CD4-positive, alpha-beta T cell treated with Interferon alpha-2 for 1 hour (primary cell): Measurements from ENCODE around the gene KRT10.

Source experiments
- DNase-seq, 2 donors: peaks; one replicate each; pipeline ENCODE4 v3.0.0-alpha.2; 2020 to 2022

KRT10 gene

DNA sequence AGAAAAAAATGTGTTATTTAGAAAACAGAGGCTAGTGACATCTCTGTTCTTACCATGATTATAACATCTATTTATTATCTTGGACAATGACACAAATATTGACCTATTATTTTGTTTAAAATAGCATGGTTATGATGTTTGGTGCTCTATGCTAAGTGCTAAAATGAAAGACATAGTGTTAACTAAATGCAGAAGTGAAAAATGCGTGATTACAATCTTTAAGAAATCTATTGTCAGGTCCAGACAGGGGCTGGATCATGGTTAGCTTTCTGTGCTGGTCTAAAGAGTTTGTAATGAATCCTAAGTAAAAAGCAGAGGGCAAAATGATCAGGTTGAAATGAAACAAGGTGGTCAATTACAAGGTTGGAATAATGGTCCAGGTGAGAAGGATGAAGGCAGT, 22.0 kb downstream of the KRT10 start:
- DNase-seq: no peak

DNA sequence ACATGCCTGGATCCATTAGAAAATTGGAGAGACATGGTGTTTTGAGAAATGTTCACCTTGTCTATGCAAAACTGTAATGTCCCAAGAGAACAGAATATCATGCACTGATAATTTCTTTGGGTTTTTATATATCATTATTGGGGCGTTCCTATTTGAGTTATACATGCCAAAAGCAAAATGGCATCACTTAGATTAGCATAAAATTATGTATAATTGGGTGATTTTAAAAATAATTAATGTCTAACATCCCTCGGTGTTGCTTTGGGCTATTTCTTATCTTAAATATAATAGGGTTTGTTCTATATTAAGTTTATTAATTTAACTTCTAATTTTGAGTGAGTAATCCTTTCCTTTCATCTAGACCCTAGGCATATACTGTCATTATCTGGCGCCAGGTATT, 22.6 kb downstream of the KRT10 start, which contains the start of gene KRT28:
Gene KRT28 (minus strand): TSS at position 101 of the 400 bp plus-strand sequence. CDS start 66 bp downstream, at position 35.
- no peak for DNase-seq

DNA sequence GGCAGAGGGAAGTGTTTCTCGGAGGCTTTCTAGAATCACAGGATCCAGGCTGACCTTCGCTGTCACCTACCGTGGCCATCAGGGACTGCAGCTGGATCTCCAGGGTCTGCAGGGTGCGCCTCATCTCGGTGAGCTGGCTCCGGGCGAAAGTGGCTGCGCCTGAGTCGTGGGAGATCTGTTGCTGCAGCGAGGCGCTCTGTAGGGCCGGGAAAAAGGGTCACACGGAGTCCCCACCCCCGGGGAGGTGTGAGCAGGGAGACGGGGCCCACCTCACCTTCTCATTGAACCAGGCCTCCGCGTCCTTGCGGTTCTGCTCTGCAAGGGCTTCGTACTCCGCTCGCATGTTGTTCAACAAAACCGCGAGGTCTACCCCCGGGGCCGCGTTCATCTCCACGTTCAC, 25.6 kb downstream of the KRT10 start:
- DNase-seq: no peak

DNA sequence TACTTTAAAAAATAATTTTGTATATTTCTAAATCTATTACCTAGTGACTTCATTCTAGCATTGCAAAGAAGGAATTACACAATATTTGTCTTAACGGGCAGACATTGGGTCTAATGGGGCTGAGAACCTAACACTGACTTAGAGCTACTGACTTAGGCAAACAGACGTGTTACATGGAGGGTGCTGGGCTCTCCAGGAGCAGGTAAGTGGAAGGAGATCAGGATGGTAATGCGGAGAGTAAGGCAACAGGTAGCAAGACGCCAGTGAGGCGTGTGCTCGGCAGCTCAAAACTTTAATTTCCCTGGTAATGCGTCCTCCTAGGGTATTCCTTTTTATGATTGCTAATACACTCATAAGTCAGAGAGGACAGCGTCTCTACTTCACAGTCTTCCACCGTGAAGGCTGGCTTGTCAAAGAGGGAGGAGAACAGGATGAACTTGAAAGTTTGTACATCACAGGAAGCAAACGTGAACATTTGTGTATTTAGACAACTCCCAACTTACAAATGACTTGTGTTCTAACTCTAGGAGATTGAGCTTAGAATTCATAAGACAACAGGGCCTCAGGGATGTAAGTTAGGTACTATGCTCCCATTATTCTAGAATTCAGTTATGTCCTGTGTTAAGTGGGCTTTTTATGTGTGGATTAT, 27.3 kb downstream of the KRT10 start:
- no peak for DNase-seq

DNA sequence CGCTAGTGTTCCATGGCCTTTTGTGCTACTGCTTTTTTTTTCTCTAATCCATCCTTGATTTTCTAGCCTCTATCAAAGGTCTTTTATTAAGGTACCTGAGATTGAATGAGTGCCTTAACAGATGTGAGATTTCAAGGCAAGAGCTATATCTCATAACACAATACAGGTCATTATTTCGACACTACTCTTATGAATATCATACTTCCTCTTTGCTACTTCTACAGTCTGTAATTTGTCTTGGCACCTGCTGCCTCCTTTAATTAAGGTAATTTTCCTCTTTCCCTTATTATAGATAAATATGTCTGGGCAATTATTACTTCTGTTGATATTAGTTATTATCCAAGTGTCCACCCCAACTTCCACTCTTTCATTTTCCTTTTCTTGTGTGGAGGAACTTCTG, 27.9 kb downstream of the KRT10 start:
- no peak for DNase-seq

DNA sequence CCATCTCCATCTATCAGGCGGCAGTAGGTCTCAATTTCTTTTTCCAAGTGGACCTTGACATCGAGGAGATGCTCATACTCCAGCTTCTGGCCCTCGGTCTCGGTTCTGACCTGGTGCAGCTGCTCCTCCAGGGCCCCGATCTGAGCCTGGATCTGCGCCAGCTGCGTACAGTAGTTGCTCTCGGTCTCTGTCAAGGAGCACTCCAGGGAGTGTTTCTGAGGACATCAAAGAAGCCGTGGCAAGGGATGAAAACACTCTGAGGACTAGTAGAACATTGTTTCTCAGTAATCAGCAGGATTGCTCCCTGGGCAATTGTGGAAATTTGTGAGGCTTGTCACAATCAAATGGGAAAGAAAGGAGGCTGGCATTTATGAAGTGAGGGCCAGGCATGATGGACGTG, 28.6 kb downstream of the KRT10 start:
- DNase-seq: no peak

DNA sequence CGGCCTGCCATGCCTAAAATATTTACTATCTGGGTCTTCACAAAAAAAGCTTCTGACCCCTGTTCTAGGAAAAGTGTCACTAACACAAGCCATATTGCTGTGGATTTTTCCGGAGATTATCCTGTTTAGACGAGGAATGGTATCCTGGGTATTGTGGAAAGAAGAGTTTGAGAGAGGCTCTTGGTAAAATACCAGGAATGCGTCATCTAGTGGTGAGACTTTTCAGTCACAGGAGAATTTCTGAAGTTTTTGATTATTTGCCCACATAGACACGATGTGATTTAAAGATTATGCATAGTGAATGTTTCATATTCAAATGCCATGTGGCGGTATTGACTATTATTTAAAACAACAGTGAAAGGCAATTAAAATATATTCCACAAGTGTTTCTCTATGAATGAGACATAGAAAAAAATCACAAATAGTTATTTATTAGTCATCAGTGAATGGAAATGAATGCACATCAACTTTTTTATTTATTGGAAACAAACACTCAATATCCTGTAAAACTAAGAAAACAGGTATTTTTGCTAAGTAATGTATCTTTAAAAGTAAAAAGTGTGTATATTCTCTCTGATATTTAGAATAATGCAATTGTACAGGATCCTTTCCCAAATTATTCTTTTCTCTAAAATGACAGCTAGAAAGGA, 30.5 kb downstream of the KRT10 start:
- peak in 1 of 2 donors; percentile 8 for DNase-seq

DNA sequence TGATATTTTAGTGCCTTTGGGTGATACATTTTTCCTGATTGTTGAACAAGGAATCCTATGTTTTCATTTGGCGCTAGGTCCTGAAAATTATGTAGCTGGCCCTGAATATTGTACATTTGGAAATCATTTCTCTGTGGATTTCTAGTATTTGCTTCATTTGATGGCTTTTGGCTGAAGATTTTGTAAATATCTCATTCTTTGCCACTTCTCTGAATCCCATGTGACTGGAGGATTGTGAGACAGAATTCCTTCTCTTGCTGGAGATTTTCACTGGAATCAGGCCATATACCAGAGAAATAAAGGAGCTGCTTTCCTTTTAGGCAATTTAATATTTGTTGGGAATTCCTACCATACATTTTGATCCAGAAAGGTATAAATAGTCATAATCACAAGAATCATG, 31.3 kb downstream of the KRT10 start:
- DNase-seq: no peak

DNA sequence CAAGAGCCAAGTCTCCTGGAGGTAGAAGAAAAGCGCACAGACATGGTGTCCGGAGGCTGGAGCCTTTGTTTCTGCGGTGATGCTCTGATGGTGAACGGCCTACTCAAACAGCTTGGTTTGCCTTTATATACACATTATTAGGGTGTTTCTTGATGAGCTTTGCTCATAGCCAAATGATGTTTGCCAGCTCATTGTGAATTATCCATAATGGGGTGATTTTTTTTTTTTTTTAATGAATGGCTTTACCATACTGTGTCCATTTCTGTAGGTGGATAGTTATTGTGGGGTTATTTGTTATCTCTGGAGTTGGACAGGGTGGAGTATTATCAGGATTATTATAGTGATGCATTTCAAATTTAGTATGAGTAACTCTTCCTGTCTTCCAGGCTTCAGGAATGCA, 40.0 kb downstream of the KRT10 start, which contains the start of gene KRT27:
Gene KRT27 (minus strand): TSS at position 101 of the 400 bp plus-strand sequence. CDS start 57 bp downstream, at position 44.
- DNase-seq: no peak

DNA sequence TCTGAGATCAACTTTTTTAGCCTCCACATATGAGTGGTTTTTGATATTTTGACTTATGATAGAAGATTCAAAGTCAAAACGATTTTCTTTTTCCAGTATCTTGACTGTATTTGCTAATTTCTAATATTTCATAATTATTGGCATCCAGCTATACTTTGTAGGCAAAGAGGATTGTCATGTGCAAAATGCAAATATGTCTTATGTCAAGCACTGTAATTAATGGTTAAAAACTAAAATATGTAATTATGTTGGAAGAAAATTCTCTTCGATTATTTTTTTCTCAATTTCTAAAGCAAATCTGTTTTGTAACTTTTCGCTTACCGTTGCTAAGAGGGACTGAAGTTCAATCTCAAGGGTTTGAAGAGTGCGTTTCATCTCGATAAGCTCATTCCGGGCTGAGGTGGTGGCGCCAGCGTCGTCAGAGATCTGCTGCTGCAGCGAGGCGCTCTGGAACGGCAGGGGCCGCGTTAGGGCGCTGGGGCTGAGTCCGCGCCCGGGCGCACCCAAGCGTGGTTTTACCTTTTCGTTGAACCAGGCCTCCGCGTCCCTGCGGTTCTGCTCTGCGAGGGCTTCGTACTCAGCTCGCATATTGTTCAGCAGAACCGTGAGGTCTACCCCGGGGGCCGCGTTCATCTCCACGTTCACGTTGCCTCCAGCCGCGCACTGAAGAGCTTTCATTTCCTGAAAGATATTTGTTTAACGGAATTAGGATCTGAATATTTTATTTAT, 43.1 kb downstream of the KRT10 start:
- peak in 1 of 2 donors; percentile 1 for DNase-seq

DNA sequence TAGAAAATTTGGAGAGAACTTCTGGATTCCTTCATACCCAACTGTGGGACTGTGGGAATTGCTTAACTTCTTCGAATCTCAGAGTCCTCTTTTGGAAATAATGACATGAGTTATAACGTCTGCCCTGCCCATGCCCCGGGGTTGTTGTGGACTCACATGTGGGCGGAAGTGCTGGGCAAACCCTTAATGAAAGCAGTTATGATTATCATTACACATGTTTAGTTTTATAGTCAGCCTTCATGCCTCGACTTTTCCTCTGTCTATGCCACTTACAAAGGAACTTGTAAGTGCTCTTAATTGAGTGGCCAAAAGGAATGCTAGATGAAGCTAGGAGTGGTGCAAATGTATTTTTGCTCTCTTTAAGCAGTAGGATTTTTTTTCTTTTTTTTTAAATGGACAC, 44.0 kb downstream of the KRT10 start:
- no peak for DNase-seq

DNA sequence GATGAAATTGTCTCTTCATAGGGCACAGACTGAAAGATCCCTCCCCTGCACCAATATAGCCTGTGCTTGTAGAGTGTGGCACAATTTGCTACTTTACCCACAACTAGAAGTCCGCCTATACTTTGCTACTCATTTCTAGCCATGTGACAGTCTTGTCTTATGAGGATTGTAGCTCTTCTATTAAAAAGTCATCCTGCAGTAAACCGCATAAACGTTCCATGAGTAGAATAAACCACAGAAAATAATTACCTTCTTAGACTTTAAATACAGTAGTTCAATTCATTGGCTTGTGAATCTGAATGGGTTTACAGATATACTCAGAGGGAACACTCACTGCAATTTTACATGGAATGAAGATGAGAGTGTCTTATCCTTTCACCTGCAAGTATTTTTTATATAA, 44.4 kb downstream of the KRT10 start:
- no peak for DNase-seq

DNA sequence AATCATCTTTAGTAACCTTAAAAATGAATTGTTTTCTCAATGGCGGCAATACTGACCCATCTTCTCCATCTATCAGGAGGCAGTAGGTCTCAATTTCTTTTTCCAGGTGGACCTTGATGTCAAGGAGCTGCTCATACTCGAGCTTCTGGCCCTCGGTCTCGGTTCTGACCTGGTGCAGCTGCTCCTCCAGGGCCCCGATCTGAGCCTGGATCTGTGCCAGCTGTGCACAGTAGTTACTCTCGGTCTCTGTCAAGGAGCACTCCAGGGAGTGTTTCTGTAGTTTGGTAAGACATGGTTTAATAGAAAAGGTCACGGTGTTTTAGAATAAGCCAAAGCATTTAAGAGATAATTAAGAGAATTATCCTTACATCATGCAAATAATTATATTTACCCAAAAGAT, 45.0 kb downstream of the KRT10 start:
- DNase-seq: no peak

DNA sequence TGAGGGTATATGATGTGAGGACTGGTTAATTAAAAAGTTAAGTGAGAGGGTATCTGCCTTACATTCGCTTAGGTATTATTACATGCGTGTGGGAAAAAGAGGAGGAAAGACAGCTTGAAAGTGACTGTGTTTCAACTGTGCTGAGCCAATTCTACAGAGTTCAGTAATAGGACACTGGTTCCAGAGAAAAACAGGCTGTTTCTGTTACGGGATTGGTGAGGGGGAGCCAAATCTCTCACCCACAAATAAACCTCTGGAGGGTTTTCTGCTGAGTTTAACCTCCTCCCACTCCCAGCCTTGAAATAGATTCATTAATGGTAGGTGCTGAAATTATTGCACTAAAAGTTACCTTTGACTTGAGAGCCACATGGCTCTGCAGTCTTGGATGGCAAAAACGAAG, 46.5 kb downstream of the KRT10 start:
- no peak for DNase-seq

DNA sequence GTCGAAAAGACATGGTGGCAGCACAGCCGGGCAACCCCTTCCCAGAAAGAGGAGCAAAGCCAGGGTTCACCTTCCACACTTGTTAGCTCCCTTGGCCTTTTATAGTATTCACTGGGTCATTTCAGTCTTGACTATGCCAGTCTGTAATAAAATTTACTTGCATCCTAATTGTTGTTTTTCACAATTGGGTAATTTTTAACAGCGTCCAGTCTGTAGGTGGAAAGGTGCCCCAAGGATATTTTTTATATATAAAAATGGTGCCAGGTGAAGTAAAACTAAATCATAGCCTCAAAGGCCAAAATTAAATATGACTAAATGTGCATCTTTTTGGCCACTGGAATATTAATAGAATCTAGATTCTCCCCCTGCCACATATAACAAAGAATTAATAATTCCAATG, 50.3 kb downstream of the KRT10 start, which contains the start of gene KRT26:
Gene KRT26 (minus strand): TSS at position 101 of the 400 bp plus-strand sequence. CDS start 88 bp downstream, at position 13.
- DNase-seq: no peak
